Measurements from ENCODE around the gene TVP23A.

- TF ChIP-seq CTCF (IDR thresholded peaks at IDR 0.05) (no peak), EZH2 (IDR thresholded peaks at IDR 0.05; ENCODE audit: borderline replicate concordance, insufficient read depth, low read depth, low read length, poor library complexity, severe bottlenecking) (no peak)
These were observed 1.1 kb downstream of the TVP23A start for GRCh38 chr16:10817514-10817913.
